Measurements from ENCODE around the gene CAMTA1.

DNA sequence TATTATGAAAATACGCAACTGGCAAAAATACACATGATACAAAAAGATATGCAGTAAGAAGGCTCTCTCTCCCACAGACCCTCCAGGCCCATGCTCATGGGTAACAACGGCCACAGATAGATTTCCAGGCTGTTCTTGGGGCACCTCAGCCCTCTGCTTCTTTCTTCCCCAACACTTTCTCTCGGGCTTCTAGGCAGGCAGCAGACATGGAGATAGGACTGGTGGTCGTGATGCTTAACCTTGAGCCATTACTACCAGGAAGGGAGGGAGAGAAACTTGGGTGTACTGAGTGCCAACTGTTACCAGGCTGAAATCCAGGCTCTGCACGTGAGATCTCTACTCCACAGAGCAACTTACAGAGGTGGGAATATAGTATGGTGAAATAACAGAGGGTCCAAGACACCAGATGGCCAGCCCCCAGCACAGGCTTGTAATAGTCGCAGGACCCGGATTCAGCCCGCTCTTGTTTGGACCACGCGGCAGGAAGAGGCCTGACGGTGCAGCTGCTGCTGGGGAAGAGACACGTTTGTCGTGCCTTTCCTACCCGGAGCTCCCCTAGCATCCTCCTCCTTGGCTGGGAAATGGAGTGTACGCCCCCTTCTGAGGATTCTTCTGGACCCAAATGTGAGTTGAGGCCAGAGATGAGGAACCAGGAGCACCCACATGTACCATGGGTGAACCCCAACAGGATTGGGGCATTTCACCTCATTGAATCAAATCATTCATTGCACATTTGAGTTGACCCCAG is 544.8 kb downstream of the CAMTA1 start:
- TF ChIP-seq POLR2A (IDR thresholded peaks at IDR 0.05; ENCODE audit: low read length) (no peak), GATA1 (IDR thresholded peaks at IDR 0.05; ENCODE audit: low read depth, low read length) (no peak)

Data from erythroblast (primary cell).